H1 (cell line): Measurements from ENCODE around the gene ZNF764. TPM values are rescaled to one million over a fixed set of nuclear protein-coding genes. Genes with fewer than 3 reads are reported as not detected.

Source experiments
- ASH2L ChIP-seq: fragments of 200-600, 300-600 bp; sonication (generic); IDR thresholded peaks from one replicate; pipeline ENCODE4 v1.7.1; 2017; ENCODE audit warnings: low read length
- ATF3 ChIP-seq: IDR thresholded peaks from 2 replicates; pipeline ENCODE4 v1.6.1; 2011; ENCODE audit warnings: low read depth, mild to moderate bottlenecking, low read length; ENCODE audit not compliant: insufficient read depth
- CREB1 ChIP-seq: IDR thresholded peaks from 2 replicates; pipeline ENCODE4 v1.6.1; 2012; ENCODE audit warnings: inconsistent platforms
- CTCF ChIP-seq, 3 experiments: IDR thresholded peaks; 1 replicate in 2 of 3; 2 replicates in 1 of 3; pipeline versions ENCODE4 v1.5.1 to v1.6.1; 2011; ENCODE audit warnings: low read length in 3 of 3, mild to moderate bottlenecking in 3 of 3, inconsistent platforms in 2 of 3, low read depth in 1 of 3, moderate library complexity in 1 of 3; ENCODE audit not compliant: insufficient read depth in 1 of 3; ENCODE audit errors: control extremely low read depth in 1 of 3
- HDAC6 ChIP-seq: IDR thresholded peaks from one replicate; pipeline ENCODE4 v1.7.1; 2012; ENCODE audit warnings: low read depth, mild to moderate bottlenecking, inconsistent platforms, low read length, moderate library complexity
- NANOG ChIP-seq: IDR thresholded peaks from 2 replicates; pipeline ENCODE4 v1.6.1; 2011; ENCODE audit warnings: low read length, low read depth, mild to moderate bottlenecking, inconsistent platforms; ENCODE audit not compliant: insufficient read depth, poor library complexity, severe bottlenecking
- PHF8 ChIP-seq: fragments of 200-600 bp; sonication (generic); conservative IDR thresholded peaks from 2 replicates; pipeline ENCODE4 v1.7.1; 2012; ENCODE audit warnings: low read depth, mild to moderate bottlenecking, inconsistent platforms, low read length, moderate library complexity
- POU5F1 ChIP-seq: IDR thresholded peaks from 2 replicates; pipeline ENCODE4 v1.6.1; 2011; ENCODE audit warnings: low read depth, mild to moderate bottlenecking, low read length, moderate library complexity
- RNF2 ChIP-seq: fragments of 200-900, 300-1000 bp; sonication (generic); IDR thresholded peaks from 2 replicates; pipeline ENCODE4 v1.7.1; 2016; ENCODE audit warnings: borderline replicate concordance, low read depth, mild to moderate bottlenecking, antibody characterized with exemption, low read length; ENCODE audit not compliant: poor library complexity, severe bottlenecking; ENCODE audit errors: missing control alignments
- SAP30 ChIP-seq: fragments of 300-600 bp; sonication (generic); IDR thresholded peaks from 2 replicates; pipeline ENCODE4 v1.7.1; 2012; ENCODE audit warnings: low read length, moderate library complexity, mild to moderate bottlenecking, inconsistent platforms; ENCODE audit not compliant: insufficient read depth, insufficient replicate concordance
- SIN3A ChIP-seq, 2 experiments: IDR thresholded peaks in 1 of 2; conservative IDR thresholded peaks in 1 of 2; 2 replicates each; pipeline ENCODE4 v1.6.1; 2011 to 2012; ENCODE audit warnings: low read length in 2 of 2, improper control_type of control experiment in 1 of 2, low read depth in 1 of 2, mild to moderate bottlenecking in 1 of 2
- SP2 ChIP-seq: IDR thresholded peaks from 2 replicates; pipeline ENCODE4 v1.6.1; 2012; ENCODE audit warnings: mild to moderate bottlenecking, low read length, inconsistent platforms
- SP4 ChIP-seq: IDR thresholded peaks from 2 replicates; pipeline ENCODE4 v1.6.1; 2012; ENCODE audit warnings: low read length, inconsistent platforms
- polyA plus RNA-seq, 7 experiments: library from polyadenylated mRNA; depleted of rRNA in 3 of 7; stranded (reverse) in 5 of 7; unstranded in 2 of 7; fragments of >200 nt in 5 of 7; fragments of 200-250 nt in 2 of 7; gene quantifications; 1 replicate in 5 of 7; 2 replicates in 1 of 7; 4 replicates in 1 of 7; pipeline versions ENCODE4 v1.2.1 to v1.2.3, GENCODE V29; 2011 to 2013; ENCODE audit warnings: missing spikeins in 2 of 7, mixed read lengths in 2 of 7
- total RNA-seq: library from RNA; stranded (reverse); fragmentation: NEBNext Ultra II Directional; extraction: Animal tissue kit (Norgen Biotek cat#: 25700); gene quantifications from 2 replicates; pipeline ENCODE4 v1.2.1, GENCODE V29; 2021

The ZNF764 gene
- total and polyA plus RNA-seq, 2 of the 8 experiments (the other 6 are each of a cell fraction or from before 2014, with no cell fraction given): 5.7 to 7.7 TPM

- no peak for TF ChIP-seq RNF2
- TF ChIP-seq ASH2L: peak; percentile 93
- no peak for TF ChIP-seq NANOG
- 0 out of 2 replicates have a peak, but pooled peaks have one; percentile 24 for TF ChIP-seq SP4
- no peak for TF ChIP-seq POU5F1
- peak; percentile 73 to 89; a peak in 2 of 4 replicates for TF ChIP-seq SIN3A (conservative IDR thresholded peaks at IDR 0.05 in 1 of 2, IDR thresholded peaks at IDR 0.05 in 1 of 2; ENCODE audit: low read depth in 1 of 2, low read length in 2 of 2)
- TF ChIP-seq ATF3: no peak
- peak; percentile 42; the same call in 1 of the 2 replicates for TF ChIP-seq PHF8
- TF ChIP-seq CREB1: peak; percentile 85
- no peak for TF ChIP-seq SP2
- TF ChIP-seq CTCF (IDR thresholded peaks at IDR 0.05; ENCODE audit: control extremely low read depth in 1 of 3, insufficient read depth in 1 of 3, low read depth in 1 of 3, low read length in 3 of 3): no peak
- no peak for TF ChIP-seq HDAC6
- no peak for TF ChIP-seq SAP30
Measured at GRCh38 chr16:30534368-30535105, 23.6 kb downstream of the ZNF764 start, which contains the start of gene ZNF747 (continued).
